ENCODE data around the gene BPIFB6.

The BPIFB6 gene, protein sequence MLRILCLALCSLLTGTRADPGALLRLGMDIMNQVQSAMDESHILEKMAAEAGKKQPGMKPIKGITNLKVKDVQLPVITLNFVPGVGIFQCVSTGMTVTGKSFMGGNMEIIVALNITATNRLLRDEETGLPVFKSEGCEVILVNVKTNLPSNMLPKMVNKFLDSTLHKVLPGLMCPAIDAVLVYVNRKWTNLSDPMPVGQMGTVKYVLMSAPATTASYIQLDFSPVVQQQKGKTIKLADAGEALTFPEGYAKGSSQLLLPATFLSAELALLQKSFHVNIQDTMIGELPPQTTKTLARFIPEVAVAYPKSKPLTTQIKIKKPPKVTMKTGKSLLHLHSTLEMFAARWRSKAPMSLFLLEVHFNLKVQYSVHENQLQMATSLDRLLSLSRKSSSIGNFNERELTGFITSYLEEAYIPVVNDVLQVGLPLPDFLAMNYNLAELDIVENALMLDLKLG

DNA sequence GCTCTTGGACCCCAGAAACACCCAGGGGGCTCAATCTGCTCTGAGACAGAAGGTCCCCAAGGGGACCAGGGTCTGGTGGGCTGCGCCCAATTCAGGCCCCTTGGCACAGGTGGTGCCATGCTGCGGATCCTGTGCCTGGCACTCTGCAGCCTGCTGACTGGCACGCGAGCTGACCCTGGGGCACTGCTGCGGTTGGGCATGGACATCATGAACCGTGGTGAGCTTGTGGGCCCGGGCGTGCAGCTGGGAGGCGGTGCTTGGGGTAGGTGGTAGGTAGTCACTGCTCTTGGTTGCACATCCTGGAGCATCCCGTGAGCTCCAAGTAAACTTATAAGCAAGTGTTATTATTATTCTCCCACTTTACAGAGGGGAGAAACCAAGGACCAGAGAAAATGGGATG lies at the start of gene BPIFB6:
BPIFB6 (plus strand) TSS at position 118 of the 400 bp plus-strand sequence; CDS start at position 118, 0 bp downstream.
- DNase-seq, result no peak

DNA sequence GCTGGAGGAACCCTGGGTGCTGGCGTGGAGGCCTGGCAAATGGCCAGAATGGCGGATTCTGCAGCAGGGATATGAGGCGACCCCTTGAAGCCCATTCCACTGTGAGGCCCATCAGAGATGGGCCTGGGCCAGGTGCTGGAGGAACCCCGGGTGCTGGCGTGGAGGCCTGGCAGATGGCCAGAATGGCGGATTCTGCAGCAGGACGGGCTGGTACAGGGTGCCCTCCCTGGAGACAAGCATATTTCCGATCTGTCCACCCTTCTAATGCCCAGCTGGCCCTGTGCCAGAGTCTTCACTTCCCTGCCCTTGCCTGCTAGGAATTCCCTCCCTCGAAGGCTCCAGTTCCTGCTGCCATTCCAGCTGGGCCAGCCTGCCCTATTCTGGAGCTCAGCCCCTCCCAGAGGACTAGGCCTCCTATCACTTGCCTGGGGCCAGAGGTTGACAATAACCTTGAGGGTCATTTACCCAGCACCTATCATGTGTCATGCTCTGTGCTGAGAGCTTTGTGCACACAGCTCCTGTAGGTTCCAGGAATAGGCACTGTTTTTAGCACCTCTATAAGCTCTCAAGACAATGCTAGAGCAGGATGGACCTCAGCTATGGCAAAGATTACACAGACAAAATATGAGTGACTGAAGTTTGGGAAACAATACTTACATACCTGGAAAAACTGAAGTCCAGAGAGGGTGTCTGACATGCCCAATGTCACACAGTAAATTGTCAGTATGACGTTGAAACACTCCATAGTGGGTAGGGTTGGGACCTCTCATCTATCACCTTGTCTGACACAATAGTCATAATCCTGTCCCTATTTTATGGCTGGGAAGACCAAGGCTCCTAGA lies 48.6 kb upstream of the BPIFB6 start:
- DNase-seq, result no peak

DNA sequence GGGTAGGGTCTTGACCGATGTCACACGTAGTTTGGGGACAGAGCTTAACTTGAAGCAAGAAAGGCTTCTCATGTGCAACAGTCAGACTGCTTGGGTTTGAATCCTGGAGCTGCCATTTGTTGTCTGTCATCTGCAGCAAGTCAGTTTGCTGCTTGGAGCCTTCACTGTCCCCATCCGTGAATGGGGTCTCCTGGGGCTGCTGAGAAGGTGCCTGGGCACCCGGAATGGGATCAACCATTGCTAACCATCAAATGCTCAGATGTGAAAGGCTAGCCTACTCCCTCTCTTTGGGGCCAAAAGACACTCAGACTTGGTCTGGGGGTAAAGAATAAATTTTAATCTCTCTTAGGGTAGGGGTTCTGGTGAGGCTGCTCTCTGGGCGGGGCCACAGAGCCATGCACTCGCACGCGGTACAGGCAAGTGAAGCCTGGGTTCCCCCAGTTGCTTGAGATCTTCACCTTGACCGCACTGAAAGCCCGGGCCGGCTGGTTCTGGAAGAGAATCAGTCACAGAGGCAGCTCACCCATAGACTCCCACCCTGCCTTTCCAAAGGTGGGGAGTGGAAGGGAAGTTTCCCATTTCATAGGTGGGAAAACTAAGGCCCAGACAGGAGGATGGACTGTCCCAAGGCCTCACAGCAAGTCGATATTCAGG lies 47.9 kb upstream of the BPIFB6 start:
- no peak for DNase-seq

DNA sequence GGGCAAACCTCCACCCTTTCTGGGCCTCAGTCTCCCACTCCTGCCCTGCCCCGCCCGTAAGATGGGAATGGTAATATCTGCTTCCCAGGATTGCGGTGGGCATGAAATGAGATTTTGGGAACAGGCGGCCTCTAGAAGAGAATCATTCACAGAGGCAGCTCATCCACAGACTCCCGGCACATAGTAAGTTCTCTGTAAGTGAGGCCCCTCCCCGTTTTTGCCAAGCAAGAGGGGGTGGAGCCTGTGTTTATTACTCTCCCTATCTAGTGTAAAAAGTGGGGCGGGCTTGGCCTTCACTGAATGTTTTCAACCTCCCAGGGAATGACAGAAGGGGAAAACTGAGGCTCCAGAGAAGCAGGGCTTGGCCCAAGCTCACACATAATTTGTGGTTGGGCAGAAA lies 47.3 kb upstream of the BPIFB6 start:
- no peak for DNase-seq

DNA sequence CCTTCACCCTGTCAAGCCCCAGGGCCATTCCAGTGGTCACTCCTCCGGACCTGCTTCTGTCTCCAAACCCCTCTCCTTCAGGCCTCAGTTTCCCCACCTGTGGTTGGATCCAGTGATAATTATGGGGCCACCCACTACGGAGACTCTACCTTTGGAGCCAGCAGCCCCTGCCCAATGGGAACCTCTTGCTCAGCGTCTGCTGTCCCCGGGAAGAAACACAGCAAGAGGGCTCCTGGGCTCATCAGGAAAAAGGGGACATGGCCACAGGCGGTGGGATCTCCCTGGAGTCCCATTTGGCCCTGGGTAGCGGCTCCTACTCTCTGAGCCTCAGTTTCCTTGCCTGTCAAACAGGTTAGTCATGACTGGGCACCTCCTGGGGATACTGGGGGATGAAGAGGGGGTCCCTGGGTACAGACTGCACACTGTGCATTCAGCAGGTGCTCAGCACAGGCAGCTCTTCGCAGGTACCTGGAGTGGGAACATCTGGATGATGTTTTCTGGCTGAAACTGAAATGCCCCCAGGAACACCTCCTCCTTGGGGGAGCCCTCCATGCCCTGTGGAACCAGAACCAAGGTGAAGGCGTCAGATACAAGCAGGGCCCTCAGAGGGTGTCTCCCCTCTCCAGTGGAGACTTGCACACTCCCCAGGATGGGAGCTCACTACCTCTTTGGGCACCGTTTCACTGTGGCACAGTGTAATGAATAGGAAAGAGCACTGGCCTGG lies 46.7 kb upstream of the BPIFB6 start:
- DNase-seq, result no peak

DNA sequence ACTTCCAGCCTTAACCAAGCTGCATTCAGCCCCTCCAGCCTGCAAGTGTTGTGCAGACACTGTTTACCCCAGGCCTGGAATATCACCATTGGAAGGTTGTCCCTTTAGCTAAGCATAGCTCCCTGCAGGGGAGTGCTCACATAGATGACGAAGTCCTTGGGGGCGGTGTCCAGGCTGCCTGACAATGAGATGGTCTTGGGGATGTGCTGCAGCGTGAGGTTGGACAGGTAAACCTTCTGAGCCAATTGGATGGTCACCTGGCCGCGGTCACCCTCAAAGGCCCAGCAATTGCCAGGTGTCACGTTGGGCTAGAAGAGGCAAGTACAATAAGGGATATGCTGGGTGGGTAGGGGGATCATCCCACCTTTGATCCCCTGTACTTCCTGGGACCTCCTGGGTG lies 45.9 kb upstream of the BPIFB6 start:
- DNase-seq, result no peak

DNA sequence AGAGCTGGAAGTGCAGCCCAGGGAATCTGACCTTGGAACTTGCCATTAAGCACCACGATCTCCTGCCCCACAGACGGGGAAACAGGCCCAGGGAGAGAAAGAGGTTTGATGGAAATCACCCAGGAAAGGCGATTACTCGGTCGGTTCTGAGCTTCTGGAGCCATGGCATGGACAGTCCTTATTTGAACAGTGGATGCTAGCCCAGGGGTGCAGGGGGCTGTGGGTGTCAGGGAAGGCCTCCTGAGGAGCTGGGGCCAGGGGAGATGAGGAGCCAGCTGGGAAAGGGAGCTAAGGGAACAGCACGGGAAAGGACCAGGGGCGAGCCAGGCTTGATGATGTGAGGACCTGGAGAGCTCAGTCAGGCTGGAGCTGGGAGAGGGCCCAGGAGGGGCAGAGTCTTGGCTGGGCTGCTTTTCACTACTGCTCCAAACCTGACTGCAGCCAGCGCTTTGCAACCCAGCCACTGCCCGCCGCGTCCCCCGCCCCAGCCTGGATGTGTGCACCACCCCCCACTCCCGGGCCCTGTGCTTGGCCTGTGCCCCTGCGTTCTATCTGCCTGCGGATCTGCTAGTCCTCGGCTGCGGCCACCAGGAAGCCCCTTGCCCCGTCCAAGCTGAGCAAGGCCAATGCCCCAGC lies 45.0 kb upstream of the BPIFB6 start:
- DNase-seq, result no peak

DNA sequence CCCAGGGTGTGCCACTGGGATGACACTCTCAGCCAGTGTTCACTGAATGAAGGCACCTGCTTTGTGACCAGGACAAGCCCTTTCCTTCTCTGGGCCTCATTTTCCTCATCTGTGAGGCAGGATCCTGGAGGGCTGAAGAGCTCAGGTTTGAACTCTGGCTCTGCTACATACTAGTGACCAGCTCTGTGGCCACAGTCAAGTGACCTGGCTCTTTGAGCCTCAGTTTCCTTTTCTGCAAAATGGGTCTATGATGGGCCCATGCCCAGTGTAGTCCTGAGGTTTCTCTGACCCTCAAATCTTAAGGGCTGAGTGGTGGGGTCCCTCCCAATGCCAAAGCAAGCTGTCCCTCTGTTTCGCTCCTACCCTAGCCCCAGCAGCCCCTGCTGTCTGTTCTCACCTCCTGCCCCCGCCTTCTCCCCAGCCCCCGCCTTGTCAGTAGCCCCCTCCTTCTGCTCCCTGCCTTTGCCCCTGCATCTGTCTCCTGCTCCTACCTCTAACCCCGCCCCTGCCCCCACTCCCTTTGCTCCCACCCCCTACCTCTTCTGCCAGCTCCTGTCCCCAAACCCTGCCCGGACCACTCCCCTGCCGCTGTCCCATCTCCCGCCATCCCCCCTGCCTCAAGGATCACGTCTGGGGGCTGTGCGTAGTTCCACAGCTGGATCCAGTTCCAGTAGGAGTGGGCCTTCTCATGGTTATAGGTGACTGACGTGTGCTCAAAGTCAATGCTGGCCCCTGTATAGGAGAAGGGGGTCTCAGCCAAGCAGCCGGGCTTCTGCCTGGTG lies 44.2 kb upstream of the BPIFB6 start:
- no peak for DNase-seq

DNA sequence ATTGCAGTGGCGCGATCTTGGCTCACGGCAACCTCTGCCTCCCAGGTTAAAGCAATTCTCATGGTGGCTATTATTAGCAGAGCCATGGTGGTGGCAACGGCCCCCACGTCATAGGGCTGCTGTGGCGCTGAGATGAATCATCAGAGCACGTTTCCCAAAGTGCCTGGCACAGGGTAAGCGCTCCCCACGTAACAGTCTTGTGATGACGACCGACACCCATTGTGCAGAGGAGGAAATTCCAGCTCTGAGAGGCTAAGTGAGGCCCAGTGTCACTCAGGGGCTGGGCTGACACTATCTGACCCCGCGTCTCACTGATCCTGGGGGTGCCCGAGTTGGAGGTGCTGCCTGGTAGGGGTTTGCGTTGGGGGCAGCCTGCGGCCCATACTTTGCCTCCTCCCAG lies 43.4 kb upstream of the BPIFB6 start:
- no peak for DNase-seq

DNA sequence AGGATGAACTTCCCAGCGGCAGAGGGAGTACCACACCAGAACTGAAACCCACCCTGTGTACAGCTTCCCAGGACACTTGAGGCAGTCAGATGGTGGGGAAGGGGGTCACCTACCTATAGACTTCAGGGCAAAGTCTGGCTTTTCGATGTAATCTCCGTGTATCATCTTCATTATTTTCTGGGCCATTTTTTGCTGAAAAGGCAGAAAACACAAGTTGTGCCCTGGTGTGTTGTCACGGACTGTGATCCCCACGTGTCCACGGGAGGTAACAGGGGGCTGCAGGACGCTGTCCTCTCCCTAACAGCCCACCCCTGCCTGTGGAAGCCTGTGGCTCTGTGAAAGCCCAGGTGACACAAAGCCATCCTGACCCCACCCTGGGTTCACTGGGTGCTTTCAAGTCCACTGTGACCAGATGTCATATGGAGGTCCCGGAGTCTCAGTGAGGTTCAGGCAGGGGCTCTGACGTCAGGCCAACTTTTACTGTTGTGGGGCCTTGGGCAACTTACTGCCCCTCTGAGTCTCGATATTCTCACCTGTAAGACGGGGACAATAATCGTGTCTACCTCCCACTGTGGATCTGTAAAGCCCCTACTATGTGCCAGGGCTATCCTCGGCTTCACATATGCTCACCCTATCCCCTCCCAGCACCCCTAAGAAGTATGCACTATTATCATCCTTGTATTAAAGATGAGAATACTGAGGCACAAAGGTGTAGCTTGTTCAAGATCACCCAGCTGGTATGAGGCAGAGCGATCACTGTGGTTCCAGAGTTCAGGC lies 41.8 kb upstream of the BPIFB6 start:
- DNase-seq, result no peak

DNA sequence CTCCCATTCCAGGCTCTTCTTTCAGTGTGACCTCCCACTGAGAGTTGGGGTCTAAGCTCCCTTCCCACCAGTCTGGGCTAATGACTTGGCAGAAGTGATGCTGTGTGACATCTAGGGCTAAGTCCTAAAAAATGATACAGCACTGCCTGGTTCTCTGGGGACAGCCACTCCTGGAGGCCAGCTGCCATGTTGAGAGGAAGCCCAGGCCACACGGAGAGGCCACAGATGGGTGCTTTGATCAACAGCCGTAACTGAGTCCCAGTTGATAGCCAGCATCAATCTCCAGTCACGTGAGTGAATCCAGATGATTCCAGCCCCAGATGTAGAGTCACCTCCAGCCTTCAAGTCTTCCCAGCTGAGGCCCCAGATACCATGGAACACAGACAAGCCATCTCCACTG lies 41.0 kb upstream of the BPIFB6 start:
- DNase-seq, result no peak

DNA sequence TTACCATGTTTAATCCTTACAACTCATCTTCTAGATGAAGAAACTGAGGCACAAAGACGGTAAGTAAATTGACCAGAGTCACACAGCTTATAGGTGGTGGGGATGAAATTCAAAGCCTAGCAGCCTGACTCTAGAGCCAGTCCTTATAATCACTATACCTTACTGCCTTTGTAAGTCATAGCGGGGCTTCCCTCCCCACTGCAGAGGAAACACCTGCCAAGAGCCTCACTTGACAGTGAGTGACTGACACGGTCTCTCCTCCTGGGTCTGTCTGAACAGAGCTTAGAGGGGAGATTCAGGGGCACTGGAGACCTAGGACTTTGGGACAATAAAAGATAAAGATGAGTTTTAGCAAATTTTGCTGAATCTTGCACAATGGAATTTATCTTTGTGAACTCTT lies 40.1 kb upstream of the BPIFB6 start:
- DNase-seq, result peak; percentile 57

DNA sequence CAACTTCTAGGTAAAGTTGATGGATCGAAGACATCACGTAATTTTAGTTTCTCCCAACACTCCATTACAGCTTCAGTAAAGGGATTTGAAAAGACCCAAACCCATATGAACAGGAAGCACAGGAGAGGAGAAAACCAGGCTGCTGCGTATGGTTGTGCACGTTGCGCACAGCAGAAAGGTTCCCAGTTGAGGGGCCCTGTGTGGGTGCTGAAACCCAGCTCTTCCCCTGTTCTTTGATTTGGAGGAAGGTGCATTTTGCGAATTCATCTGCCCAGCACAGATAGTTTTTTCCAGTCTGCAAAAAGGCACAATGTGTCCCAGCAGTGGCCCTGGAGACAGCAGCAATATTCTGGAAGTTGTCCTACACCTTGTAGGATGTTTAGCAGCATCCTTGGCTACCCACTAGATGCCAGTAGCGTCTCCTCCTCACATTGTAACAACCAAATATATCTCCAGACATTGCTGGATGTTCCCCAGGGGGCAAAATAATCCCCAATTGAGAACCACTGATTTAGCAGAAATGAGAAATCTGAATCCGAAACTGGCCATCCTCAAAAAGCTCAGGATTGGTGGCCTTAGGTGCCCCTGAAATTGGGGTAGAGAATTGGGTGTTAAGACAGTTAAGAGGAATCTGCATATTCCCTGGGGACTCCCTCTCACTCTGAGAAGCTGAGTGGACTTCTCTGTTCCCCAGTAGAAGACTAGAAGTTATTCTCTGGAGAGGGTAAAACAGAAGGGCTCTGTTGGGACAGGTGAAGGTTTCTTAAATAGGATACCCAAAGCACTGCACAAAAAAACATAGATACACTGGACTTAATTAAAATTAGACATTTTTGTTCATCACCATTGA lies 39.4 kb upstream of the BPIFB6 start:
- DNase-seq, result peak; percentile 19

DNA sequence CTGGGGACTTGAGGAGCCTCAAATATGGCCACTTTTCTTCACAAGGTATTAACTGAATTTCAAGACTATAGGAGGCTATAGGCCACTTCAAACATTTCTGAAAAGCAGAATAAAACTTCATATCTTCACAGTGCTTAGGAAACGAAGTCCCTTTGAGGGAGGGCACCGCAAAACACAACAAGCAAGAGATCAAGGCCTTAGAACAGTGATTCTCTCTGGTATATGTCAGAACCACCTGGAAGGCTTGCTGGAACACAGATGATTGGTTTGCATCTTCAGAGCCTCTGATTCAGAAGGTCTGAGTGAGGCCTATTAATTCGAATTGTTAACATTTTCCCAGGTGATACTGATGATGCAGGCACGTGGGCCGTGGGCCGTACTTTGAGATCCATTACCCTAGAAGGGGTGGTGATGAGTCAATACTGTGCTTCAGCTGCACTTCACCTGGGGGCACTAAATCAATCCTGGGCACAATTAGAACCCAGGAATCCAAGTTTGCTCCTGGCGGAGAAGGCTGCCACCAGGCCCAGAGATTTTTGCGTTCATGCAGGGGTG lies 37.9 kb upstream of the BPIFB6 start:
- DNase-seq, result peak; percentile 40

DNA sequence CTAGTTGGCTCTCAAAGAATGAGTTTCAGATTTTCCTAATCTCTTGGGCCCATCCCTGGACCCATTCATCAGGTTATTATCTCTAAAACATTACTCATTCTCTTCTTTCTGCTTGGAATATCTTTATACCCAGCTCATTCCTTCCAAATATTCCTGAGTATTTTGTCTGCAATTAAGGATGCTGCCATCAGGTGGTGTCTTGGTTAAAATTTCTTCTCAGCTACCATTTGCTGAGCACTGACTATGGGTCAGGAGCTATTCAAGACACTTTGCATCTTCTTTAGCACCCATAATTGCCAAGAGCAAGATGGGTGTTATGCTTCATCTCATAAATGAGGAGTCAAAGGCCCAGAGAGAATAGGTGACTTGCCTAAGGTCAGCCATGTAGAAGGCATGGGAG lies 35.6 kb upstream of the BPIFB6 start:
- no peak for DNase-seq

DNA sequence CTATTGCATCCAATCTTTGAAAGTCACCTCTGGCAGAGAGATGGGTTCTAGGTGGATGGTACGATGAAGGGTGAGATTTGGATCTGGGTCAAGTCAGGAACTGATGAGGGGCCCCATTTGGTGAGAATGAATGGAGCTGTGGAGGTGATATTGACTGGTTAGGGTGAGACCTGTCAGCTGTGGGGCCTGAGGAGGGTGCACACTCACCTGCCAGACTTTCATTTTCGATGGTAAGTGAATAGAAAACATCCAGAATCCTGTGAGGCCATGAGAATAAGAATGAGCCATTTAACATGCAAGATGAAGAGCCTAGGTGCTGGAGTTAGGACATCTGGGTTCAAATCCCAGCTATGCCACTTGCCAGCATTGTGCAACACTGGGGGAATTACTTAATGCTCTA lies 34.0 kb upstream of the BPIFB6 start:
- DNase-seq, result no peak

DNA sequence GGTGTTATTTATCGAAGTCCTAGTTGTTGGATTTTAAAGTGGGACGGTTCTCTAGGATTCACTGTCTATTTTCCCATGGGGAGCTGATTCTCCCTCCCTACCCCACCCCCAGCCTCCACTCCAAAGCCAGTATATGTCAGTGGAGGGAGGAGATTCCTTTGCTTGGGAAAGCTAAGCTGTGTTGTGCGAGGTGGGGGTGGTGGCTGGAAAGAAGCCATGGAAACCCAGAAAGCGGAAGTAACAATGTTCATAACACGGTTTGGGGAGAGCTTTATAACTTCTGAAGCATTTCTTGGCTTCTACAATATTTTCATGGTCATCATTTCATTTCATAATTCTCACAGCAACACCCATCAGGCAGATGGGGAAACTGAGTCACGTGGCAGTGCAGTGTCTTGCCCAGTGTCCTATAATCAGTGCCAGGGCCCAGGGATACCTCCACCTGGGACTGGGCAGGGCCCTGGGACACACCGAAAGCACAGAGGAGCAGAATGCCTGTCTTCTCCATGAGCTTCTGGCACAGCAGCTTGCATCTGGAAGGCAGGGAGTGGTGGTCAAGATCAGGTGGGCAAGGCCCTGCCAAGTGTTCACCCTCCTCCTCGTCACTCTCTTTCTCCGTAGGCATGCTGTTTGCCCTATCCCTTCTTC lies 31.7 kb upstream of the BPIFB6 start:
- DNase-seq, result no peak

DNA sequence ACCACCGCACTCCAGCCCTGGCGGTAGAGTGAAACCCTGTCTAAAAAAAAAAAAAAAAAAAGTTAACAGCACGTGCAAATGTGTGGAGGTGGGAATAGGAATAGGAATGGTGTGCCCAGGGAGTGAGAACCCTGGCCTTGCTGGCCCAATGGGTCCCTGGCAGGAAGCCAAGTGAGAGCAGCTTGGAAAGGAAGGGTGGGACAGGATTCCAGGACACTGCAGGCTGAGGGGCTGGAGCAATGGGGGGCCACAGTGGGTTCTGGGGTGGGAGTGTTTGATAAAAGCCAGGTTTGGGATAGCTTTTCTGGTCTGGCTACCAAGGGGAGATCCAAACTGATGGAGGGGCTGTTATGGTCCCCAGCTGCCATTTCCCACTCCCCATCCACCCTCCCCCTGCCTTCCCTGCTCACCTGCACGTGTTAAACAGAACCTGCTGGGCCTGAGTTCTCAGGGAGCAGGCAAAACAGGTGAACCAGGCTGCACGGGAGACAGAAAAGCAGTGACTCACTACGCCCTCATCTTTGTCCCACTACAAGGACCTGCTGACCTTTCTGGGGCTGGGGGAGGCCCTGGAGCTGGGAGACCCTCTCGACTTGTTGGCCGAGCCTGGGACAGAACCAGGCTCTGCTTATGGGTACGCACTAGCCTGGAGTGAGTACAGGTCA lies 30.5 kb upstream of the BPIFB6 start:
- DNase-seq, result no peak
